Fibroblast of gingiva (primary cell): ENCODE results near the gene SH3BP5.

Experiments
- DNase-seq: peaks from one replicate; pipeline ENCODE4 v3.0.0-alpha.2; 2011; ENCODE audit warnings: low read depth

SH3BP5 gene

GRCh38 chr3:15347063-15347736 lies 14.8 kb upstream of the SH3BP5 start:
- no peak for DNase-seq

GRCh38 chr3:15346516-15346915 lies 14.1 kb upstream of the SH3BP5 start:
- no peak for DNase-seq

GRCh38 chr3:15345608-15346137 lies 13.3 kb upstream of the SH3BP5 start:
- DNase-seq: no peak

GRCh38 chr3:15345066-15345607 lies 12.8 kb upstream of the SH3BP5 start:
- DNase-seq: no peak

- DNase-seq: no peak
Measured at GRCh38 chr3:15342945-15343344, 10.6 kb upstream of the SH3BP5 start.

GRCh38 chr3:15342246-15342645 lies 9.9 kb upstream of the SH3BP5 start:
- no peak for DNase-seq

GRCh38 chr3:15341030-15341726 lies 8.8 kb upstream of the SH3BP5 start:
- DNase-seq: no peak

- DNase-seq: peak; percentile 29
Measured at GRCh38 chr3:15339786-15340215, 7.4 kb upstream of the SH3BP5 start.

- no peak for DNase-seq
Measured at GRCh38 chr3:15339001-15339400, 6.6 kb upstream of the SH3BP5 start.

GRCh38 chr3:15337963-15338362 lies 5.6 kb upstream of the SH3BP5 start:
- DNase-seq: no peak

- DNase-seq: no peak
Measured at GRCh38 chr3:15336057-15336456, 3.7 kb upstream of the SH3BP5 start.

GRCh38 chr3:15333956-15334263 lies 1.5 kb upstream of the SH3BP5 start:
- no peak for DNase-seq

- no peak for DNase-seq
Measured at GRCh38 chr3:15333099-15333955, 941 bp upstream of the SH3BP5 start.

- DNase-seq: no peak
Measured at GRCh38 chr3:15331606-15332404, 581 bp downstream of the SH3BP5 start.

- no peak for DNase-seq
Measured at GRCh38 chr3:15331072-15331605, 1.2 kb downstream of the SH3BP5 start.

GRCh38 chr3:15330031-15330596 lies 2.3 kb downstream of the SH3BP5 start:
- peak; percentile 90 for DNase-seq

- no peak for DNase-seq
Measured at GRCh38 chr3:15329046-15330005, 3.1 kb downstream of the SH3BP5 start.

GRCh38 chr3:15327941-15328340 lies 4.4 kb downstream of the SH3BP5 start:
- peak; percentile 50 for DNase-seq

- no peak for DNase-seq
Measured at GRCh38 chr3:15326673-15327072, 5.7 kb downstream of the SH3BP5 start.

- no peak for DNase-seq
Measured at GRCh38 chr3:15326037-15326436, 6.3 kb downstream of the SH3BP5 start.
